ENCODE measurements around the gene AJAP1.

DNA sequence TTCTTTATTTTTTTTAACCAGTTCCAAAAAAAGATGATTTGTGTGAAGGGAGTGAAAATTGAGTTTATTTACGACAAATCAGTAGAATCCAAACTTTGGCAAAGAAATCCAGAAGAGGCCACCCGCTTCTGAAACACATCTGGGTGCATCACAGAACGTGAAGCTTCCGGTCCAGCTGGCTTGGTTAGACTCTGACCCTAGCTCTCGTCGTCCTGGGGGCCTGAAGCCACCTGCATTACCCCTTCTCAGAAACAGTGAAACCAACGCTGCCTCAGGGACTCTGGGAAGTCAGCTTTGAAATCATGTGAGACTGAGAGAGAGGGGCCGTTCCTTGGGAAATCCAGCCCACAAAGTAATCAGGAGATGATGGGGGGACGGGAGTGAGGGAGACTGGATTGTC lies 21.8 kb downstream of the AJAP1 start:
- TF ChIP-seq GATA2 (IDR thresholded peaks at IDR 0.05; ENCODE audit: low read depth, low read length): no peak
- no peak for TF ChIP-seq GATA3 (IDR thresholded peaks at IDR 0.05; ENCODE audit: low read depth, low read length)
